UCSD-AML1 (cell line): ENCODE measurements around the gene C3orf22.
"Not testable (repeated sequence)": the region's sequence is repeated elsewhere in the genome, so short reads cannot be mapped to it uniquely, and the experiment has no call there.

Experiments used
- DNase-seq: peaks from one replicate; lab custom pipeline; 2025; ENCODE audit not compliant: unreplicated experiment; lab: John Stamatoyannopoulos, UW

Gene C3orf22

DNA sequence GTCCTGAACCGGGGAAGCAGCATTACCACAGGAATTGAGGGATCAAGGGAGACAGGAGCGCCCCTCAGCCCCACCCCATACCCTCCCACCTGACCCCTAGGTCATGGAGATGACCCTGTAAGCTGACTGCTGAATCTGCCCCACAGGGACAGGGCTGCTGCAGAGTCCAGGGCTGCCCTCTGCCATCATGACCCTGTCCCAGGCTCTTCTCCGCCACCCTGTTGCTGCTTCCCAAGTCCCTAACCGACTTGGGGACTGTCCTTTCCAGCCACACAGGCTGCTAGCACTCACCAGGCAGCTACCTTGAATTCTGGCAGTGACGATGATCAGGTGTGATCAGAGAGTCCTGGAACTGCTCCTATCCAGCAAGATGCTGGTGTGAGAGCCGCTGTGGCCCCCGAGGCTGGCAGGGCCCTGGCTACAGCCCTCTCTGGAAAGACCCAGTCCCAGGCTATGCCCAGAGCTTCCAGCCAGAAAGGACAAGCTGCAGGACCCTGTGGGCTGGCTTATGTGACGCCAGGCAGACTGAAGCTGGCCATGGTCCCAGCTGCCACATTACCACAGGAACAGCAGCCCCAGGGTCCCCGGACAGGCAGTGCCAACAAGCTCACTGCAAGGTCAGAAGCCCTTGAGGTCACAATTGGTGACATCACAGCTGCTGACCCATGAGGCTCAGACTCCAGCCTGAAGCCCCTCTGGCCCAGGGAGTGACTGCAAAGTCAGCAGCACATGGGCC, at the start of gene C3orf22:
C3orf22 (minus strand) TSS at position 597 of the 736 bp plus-strand sequence. CDS start 5,542 bp downstream, outside the sequence.
- DNase-seq = no peak

GRCh38 chr3:126607214-126607908, 48.6 kb upstream of the C3orf22 start:
- no peak for DNase-seq

DNA sequence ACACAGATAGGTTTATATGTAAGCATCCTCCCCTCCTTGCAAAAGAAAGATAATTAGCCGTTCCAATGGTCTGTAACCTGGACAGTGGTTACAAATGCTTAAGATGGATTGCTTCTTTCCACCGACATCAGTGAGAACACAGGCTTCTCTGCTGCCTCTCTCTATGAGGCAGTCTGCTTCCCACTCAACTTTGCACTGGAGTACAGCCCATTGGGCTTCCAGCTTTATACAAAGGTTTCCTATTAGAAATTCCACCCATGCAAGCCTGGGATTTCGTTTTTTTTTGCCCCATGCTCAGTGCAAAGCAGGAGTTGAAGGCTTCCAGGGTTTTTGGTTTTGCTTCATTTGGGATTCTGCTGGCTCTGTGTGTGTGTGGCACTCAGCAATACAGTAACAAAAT, 47.3 kb upstream of the C3orf22 start:
- DNase-seq = no peak

GRCh38 chr3:126604691-126605090, 46.0 kb upstream of the C3orf22 start:
- DNase-seq = no peak

- no peak for DNase-seq
These were observed 40.4 kb upstream of the C3orf22 start for GRCh38 chr3:126599101-126599500.

GRCh38 chr3:126595479-126595878, 36.7 kb upstream of the C3orf22 start:
- not testable (repeated sequence) for DNase-seq

GRCh38 chr3:126591515-126591914, 32.8 kb upstream of the C3orf22 start:
- not testable (repeated sequence) for DNase-seq

DNA sequence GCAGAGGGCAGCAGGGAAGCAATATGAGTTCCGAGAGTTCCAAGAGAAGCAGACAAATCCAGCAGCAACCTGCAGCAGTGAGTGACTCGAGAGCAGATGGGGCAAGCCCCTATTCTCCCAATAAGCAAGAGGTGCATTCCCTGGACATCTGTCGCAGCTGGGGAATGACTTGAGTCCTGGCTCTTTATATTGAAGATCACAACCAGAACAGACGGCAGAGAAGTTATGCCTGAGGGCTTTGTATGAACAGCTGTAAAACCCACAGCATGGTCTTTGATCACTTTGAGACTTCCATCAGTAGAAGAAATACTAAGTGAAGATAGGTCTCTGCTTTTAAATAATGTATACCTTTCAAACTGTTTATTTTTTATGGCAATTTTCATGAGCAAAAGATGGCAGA, 23.6 kb upstream of the C3orf22 start:
- DNase-seq = no peak

DNA sequence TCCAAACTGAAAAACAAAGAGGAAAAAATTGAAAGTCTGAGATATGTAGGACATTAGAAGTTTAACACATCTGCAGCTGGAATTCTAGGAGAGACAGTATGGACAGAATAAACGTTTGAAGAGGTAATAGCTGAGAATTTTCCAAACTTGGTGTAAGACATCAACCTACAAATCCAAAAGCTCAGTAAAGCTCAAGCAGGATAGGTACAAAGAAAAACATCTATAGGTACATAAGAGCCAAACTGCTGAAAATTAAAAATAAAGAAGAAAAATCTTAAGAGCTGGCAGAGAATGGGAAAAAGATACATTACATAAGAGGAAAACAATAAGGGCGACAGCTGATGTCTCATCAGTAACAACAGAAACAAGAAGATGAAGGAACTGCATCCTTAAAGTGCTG, 22.8 kb upstream of the C3orf22 start:
- no peak for DNase-seq

GRCh38 chr3:126580746-126581145, 22.0 kb upstream of the C3orf22 start:
- DNase-seq = no peak

GRCh38 chr3:126578702-126579101, 20.0 kb upstream of the C3orf22 start:
- no peak for DNase-seq

GRCh38 chr3:126577261-126577660, 18.5 kb upstream of the C3orf22 start:
- no peak for DNase-seq

GRCh38 chr3:126573492-126574117, 14.9 kb upstream of the C3orf22 start:
- no peak for DNase-seq

DNA sequence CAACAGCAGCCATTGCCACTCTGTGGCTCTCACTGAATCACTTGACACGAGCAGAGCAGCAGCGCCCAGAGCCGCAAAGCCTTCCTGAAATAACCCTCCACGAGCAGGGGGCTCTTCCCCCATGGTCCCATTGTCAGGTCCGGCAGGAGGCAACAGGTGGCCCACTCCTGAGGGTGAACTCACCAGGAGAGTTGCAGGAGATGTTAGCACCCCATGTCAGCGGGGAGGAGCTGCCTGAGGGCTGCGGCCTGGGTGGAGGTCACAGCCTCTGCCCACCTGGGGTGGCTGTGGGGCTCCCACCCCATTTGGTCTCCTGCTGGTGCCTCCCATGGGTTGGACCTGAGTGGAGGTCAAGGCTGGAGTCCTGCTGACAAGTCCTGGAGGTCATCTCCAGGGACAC, 12.3 kb upstream of the C3orf22 start:
- DNase-seq = no peak

GRCh38 chr3:126570103-126570541, 11.4 kb upstream of the C3orf22 start:
- no peak for DNase-seq

GRCh38 chr3:126569390-126569975, 10.8 kb upstream of the C3orf22 start:
- no peak for DNase-seq

GRCh38 chr3:126568776-126569342, 10.1 kb upstream of the C3orf22 start:
- DNase-seq = no peak

DNA sequence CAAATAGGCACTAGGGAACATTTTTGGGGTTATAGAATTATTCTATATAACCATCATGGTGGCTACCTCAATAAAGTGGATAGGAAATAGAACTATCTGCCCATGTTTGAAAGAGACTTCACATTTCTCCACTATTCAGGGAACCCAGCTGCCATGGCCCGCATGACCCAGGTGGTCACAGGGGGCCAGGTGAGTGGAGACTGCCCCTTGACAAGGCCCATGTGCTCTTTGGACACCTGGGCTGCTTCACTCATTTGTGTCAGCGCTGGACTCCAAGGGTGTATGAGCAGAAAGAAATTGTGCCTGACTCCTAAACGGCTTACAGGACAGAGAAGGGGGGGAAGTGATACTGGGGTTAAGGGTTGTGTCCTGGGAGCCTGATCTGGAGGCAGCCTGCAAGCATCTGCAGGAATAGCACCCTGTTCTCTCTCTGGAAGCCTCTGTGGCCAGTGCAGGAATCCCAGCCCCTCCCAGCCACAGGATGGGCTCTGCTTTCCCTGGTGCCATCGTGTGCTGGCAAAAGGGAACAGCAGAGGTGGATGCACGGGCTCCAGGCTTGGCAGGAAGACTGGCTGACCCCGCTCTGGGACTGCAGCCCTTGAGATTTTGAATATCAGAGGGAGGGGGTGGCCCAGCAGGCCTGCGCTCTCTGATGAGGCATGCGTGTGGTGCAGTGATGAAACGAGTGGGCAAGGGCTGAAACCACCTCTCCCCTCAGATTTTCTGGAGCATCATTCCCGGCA, 9.1 kb upstream of the C3orf22 start:
- no peak for DNase-seq

DNA sequence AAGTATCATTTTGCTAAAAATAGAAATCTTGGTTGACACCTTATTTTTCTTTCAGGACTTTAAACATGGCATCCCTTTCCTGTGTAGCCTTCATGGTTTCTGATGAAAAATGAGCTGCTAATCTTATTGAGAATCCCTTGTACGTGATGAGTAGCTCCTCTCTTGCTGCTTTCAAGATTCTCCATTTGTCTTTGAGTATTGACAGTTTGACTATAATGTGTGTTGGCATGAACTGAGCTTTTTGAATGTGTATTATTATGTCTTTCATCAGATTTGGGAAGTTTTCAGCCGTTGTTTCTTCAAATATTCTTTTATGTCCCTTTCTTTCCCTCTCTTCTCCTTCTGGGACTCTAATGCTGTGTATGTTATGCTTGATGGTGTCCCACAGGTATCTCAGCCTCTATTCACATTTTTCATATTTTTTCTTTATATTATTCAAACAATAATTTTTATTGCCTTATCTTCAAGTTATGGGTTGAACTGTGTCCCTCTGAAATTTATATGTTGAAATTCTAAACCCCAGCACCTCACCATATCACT, 4.1 kb upstream of the C3orf22 start:
- no peak for DNase-seq

DNA sequence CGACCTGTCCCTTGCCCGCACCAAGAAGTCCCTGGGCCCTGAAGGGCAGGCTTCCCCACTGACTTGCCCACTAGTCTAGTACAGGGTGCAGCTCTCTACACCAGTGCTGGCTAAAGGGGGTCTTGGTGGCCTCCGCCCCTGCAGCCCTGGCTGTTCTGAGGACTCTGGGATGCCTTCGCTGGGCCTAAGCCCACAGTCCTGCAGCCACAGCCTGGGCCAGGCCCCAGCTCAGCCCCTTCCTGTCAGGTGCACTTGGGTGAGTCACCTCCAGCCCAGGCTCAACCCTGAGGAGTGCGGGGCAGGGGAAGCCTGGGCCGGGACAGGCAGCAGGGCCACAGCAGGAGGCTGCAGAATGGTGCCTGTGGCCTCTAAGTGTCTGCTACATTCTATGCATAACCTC, 971 bp downstream of the C3orf22 start:
- DNase-seq = no peak
